NCI-H748 treated with DMSO at 0.1 percent for 48 hours (cell line): Measurements from ENCODE around the gene CDH13.

Source experiments
- DNase-seq: peaks from one replicate; lab custom pipeline; 2025; lab: John Stamatoyannopoulos, UW

CDH13 gene

GRCh38 chr16:83439412-83439811, 812.6 kb downstream of the CDH13 start:
- DNase-seq, result no peak

GRCh38 chr16:83441517-83441916, 814.7 kb downstream of the CDH13 start:
- DNase-seq, result no peak

GRCh38 chr16:83443972-83444371, 817.2 kb downstream of the CDH13 start:
- no peak for DNase-seq

GRCh38 chr16:83447560-83447959, 820.8 kb downstream of the CDH13 start:
- no peak for DNase-seq

GRCh38 chr16:83449861-83450260, 823.1 kb downstream of the CDH13 start:
- DNase-seq, result no peak

GRCh38 chr16:83453977-83454376, 827.2 kb downstream of the CDH13 start:
- no peak for DNase-seq

- DNase-seq, result no peak
Measured at GRCh38 chr16:83455716-83456115, 828.9 kb downstream of the CDH13 start.

- no peak for DNase-seq
Measured at GRCh38 chr16:83456934-83457333, 830.2 kb downstream of the CDH13 start.

- DNase-seq, result no peak
Measured at GRCh38 chr16:83458612-83459011, 831.8 kb downstream of the CDH13 start.

GRCh38 chr16:83464991-83465390, 838.2 kb downstream of the CDH13 start:
- DNase-seq, result no peak

- DNase-seq, result no peak
Measured at GRCh38 chr16:83470416-83470815, 843.6 kb downstream of the CDH13 start.

GRCh38 chr16:83472776-83473501, 846.2 kb downstream of the CDH13 start:
- no peak for DNase-seq

GRCh38 chr16:83473926-83474650, 847.3 kb downstream of the CDH13 start:
- DNase-seq, result no peak

- DNase-seq, result no peak
Measured at GRCh38 chr16:83475108-83475507, 848.3 kb downstream of the CDH13 start.

- DNase-seq, result no peak
Measured at GRCh38 chr16:83481589-83481988, 854.8 kb downstream of the CDH13 start.

- no peak for DNase-seq
Measured at GRCh38 chr16:83482545-83483162, 855.9 kb downstream of the CDH13 start.

- no peak for DNase-seq
Measured at GRCh38 chr16:83490073-83490472, 863.3 kb downstream of the CDH13 start.

GRCh38 chr16:83494459-83494858, 867.7 kb downstream of the CDH13 start:
- DNase-seq, result no peak

- DNase-seq, result no peak
Measured at GRCh38 chr16:83501481-83501880, 874.7 kb downstream of the CDH13 start.

- DNase-seq, result no peak
Measured at GRCh38 chr16:83508295-83508694, 881.5 kb downstream of the CDH13 start.

GRCh38 chr16:83509316-83509715, 882.5 kb downstream of the CDH13 start:
- DNase-seq, result no peak

GRCh38 chr16:83510906-83511305, 884.1 kb downstream of the CDH13 start:
- no peak for DNase-seq
